Measurements from ENCODE around the gene KATNAL2.

KATNAL2 gene

GRCh38 chr18:47081578-47081977 lies 164.2 kb downstream of the KATNAL2 start:
- TF ChIP-seq CTCF (IDR thresholded peaks at IDR 0.05; ENCODE audit: low read depth, low read length, missing control alignments) = no peak
- DNase-seq (ENCODE audit: low read depth) = no peak
- H3K4me3 ChIP-seq (ENCODE audit: low read depth, low read length) = no peak overlapping the region

GRCh38 chr18:47087676-47088075 lies 170.3 kb downstream of the KATNAL2 start:
- TF ChIP-seq CTCF (IDR thresholded peaks at IDR 0.05; ENCODE audit: low read depth, low read length, missing control alignments) = no peak
- no peak overlapping the region for H3K4me3 ChIP-seq (ENCODE audit: low read depth, low read length)
- DNase-seq (ENCODE audit: low read depth) = no peak

- no peak for TF ChIP-seq CTCF (IDR thresholded peaks at IDR 0.05; ENCODE audit: low read depth, low read length, missing control alignments)
- DNase-seq (ENCODE audit: low read depth) = no peak
- no peak overlapping the region for H3K4me3 ChIP-seq (ENCODE audit: low read depth, low read length)
These were observed 178.4 kb downstream of the KATNAL2 start for GRCh38 chr18:47095810-47096209.

- peak; percentile 80 for TF ChIP-seq CTCF (IDR thresholded peaks at IDR 0.05; ENCODE audit: low read depth, low read length, missing control alignments)
- H3K4me3 ChIP-seq (ENCODE audit: low read depth, low read length) = no peak overlapping the region
- peak; percentile 18 for DNase-seq (ENCODE audit: low read depth)
These were observed 182.9 kb downstream of the KATNAL2 start for GRCh38 chr18:47100212-47100831.

DNA sequence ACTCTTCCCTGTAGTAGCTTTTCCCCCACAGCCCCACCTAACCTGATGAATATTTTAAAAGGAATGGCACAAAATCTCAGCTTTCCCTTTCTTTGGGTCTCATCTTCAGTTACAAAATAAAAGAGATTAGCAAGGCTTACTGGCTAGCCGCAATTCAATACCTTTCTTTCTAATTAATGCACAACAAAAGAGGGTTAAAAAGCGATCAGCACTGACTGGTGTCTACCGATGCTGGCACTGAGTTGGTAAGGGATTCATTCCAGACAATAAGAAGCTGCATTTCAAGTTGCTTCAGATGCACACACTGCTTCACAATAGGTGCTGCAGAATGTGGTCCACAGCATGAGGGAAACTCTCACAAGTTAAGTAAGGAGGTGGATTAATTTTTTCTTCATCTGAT lies 191.0 kb downstream of the KATNAL2 start:
- H3K4me3 ChIP-seq (ENCODE audit: low read depth, low read length) = no peak overlapping the region
- DNase-seq (ENCODE audit: low read depth) = no peak
- TF ChIP-seq CTCF (IDR thresholded peaks at IDR 0.05; ENCODE audit: low read depth, low read length, missing control alignments) = no peak

DNA sequence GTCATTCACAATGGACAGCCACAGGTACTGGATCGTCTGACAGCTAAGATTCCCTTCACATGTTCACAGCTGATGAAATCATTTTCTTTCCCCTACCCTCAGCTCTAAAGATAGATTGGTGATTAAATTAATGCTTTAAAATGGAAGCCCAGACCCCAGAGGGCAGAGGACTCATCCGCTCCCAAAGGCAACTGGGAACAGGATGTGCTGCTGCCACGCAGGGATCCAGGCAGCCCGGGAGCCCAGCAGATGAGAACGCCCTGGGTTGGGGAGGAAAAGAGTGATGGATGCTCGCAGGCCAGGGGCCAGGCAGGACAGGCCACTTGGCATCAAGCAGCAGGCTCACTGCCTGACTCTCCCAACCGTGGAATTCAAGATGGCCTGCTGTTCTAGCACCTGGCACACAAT lies 191.6 kb downstream of the KATNAL2 start:
- H3K4me3 ChIP-seq (ENCODE audit: low read depth, low read length) = no peak overlapping the region
- no peak for DNase-seq (ENCODE audit: low read depth)
- no peak for TF ChIP-seq CTCF (IDR thresholded peaks at IDR 0.05; ENCODE audit: low read depth, low read length, missing control alignments)

DNA sequence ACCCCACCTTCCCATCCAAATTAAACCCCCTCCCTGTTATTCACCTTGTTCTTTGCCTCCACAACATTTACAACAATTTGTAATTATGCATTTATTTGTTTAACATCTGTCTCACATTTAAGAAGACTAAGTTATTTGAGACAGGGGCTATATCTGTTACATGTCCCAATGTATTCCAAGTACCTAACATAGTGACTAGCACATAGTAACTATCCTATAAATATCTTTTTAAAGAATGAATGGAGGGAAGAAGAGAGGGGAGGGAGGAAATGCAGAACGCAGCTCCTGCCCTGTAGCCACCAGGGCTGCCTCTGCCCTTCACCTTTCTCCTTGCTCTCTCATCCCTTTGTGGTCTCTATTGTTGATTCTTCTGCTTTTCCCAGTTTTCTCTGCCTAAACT lies 192.3 kb downstream of the KATNAL2 start:
- no peak overlapping the region for H3K4me3 ChIP-seq (ENCODE audit: low read depth, low read length)
- no peak for DNase-seq (ENCODE audit: low read depth)
- TF ChIP-seq CTCF (IDR thresholded peaks at IDR 0.05; ENCODE audit: low read depth, low read length, missing control alignments) = no peak
